Inflammatory macrophage (primary cell): ENCODE results near the gene MYBPC1.
"Not testable (repeated sequence)": the region's sequence is repeated elsewhere in the genome, so short reads cannot be mapped to it uniquely, and the experiment has no call there.

Experiments used
- DNase-seq, 2 donors: peaks; one replicate each; pipeline ENCODE4 v3.0.0-alpha.2; 2020 to 2022

MYBPC1 gene

GRCh38 chr12:101734482-101734881, 139.7 kb downstream of the MYBPC1 start:
- not testable (repeated sequence) for DNase-seq
